ENCODE measurements around the gene JSRP1.

JSRP1 gene

GRCh38 chr19:2214251-2214650, 42.0 kb downstream of the JSRP1 start:
- TF ChIP-seq, protein P1, sequence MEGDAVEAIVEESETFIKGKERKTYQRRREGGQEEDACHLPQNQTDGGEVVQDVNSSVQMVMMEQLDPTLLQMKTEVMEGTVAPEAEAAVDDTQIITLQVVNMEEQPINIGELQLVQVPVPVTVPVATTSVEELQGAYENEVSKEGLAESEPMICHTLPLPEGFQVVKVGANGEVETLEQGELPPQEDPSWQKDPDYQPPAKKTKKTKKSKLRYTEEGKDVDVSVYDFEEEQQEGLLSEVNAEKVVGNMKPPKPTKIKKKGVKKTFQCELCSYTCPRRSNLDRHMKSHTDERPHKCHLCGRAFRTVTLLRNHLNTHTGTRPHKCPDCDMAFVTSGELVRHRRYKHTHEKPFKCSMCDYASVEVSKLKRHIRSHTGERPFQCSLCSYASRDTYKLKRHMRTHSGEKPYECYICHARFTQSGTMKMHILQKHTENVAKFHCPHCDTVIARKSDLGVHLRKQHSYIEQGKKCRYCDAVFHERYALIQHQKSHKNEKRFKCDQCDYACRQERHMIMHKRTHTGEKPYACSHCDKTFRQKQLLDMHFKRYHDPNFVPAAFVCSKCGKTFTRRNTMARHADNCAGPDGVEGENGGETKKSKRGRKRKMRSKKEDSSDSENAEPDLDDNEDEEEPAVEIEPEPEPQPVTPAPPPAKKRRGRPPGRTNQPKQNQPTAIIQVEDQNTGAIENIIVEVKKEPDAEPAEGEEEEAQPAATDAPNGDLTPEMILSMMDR (IDR thresholded peaks at IDR 0.05; ENCODE audit: poor library complexity, severe bottlenecking), result no peak
- DNase-seq (ENCODE audit: low spot score) (no peak), ATAC-seq (ENCODE audit: low read depth) (no peak)
- Histone ChIP-seq H3K9me3 (ENCODE audit: severe bottlenecking) (no peaks in the 10 kb centered on the region), H3K36me3 (ENCODE audit: low read depth) (peaks cover 78% of the 10 kb centered on the region), H3K27me3 (ENCODE audit: insufficient read depth, poor library complexity, severe bottlenecking) (no peaks in the 10 kb centered on the region), H3K4me1 (ENCODE audit: insufficient read depth, poor library complexity, severe bottlenecking) (no peaks in the 10 kb centered on the region), H3K27ac (ENCODE audit: poor library complexity, severe bottlenecking) (no peak overlapping the region), H3K4me3 (ENCODE audit: severe bottlenecking) (no peak overlapping the region)

GRCh38 chr19:2213799-2214198, 42.4 kb downstream of the JSRP1 start:
- DNase-seq (ENCODE audit: low spot score) (no peak), ATAC-seq (ENCODE audit: low read depth) (no peak)
- no peak overlapping the region for H3K4me3 ChIP-seq (ENCODE audit: severe bottlenecking)
- H3K4me1 ChIP-seq (ENCODE audit: insufficient read depth, poor library complexity, severe bottlenecking), result no peaks in the 10 kb centered on the region
- H3K36me3 ChIP-seq (ENCODE audit: low read depth), result peaks cover 74% of the 10 kb centered on the region
- H3K9me3 ChIP-seq (ENCODE audit: severe bottlenecking), result no peaks in the 10 kb centered on the region
- TF ChIP-seq, protein P1 (IDR thresholded peaks at IDR 0.05; ENCODE audit: poor library complexity, severe bottlenecking), result no peak
- no peaks in the 10 kb centered on the region for H3K27me3 ChIP-seq (ENCODE audit: insufficient read depth, poor library complexity, severe bottlenecking)
- no peak overlapping the region for H3K27ac ChIP-seq (ENCODE audit: poor library complexity, severe bottlenecking)

GRCh38 chr19:2212861-2213711, 43.1 kb downstream of the JSRP1 start:
- no peaks in the 10 kb centered on the region for H3K27me3 ChIP-seq (ENCODE audit: insufficient read depth, poor library complexity, severe bottlenecking)
- no peaks in the 10 kb centered on the region for H3K4me1 ChIP-seq (ENCODE audit: insufficient read depth, poor library complexity, severe bottlenecking)
- no peaks in the 10 kb centered on the region for H3K9me3 ChIP-seq (ENCODE audit: severe bottlenecking)
- peaks cover 71% of the 10 kb centered on the region for H3K36me3 ChIP-seq (ENCODE audit: low read depth)
- ATAC-seq (ENCODE audit: low read depth), result no peak
- H3K4me3 ChIP-seq (ENCODE audit: severe bottlenecking), result no peak overlapping the region
- no peak for DNase-seq (ENCODE audit: low spot score)
- TF ChIP-seq, protein P1 (IDR thresholded peaks at IDR 0.05; ENCODE audit: poor library complexity, severe bottlenecking), result no peak
- H3K27ac ChIP-seq (ENCODE audit: poor library complexity, severe bottlenecking), result no peak overlapping the region

DNA sequence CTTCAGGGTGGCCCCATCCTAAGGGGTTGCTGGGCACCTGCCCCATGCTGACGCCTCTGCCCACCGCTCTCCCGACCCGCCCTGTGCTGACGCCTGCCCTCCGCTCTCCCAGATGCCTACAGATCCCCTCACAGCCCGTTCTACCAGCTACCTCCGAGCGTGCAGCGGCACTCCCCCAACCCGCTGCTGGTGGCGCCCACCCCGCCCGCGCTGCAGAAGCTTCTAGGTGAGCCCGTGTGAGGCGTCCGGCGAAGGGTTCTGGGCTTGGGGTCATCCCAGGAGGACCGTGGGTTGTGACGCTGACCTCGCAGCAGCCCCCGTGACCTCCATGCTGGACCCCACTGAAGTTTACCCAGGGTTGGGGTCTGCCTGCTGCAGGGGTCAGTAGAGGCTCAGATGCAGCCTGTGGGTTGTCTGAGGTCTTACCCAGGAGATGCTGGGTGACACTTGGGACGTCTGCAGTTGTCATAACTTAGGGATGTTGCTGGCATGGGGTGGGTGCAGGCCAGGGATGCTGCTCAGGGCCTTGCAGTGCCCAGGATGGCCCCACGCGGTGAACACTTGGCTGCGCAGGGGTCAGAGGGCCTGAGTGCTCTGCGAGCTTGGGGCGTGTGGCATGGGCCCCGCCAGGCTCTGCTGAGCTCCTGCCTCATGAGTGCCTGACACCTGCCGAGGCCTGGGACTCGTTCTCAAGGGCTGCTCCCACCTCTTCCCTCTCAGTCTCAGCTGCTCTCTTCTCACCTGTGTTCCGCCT, 45.1 kb downstream of the JSRP1 start:
- no peaks in the 10 kb centered on the region for H3K4me1 ChIP-seq (ENCODE audit: insufficient read depth, poor library complexity, severe bottlenecking)
- no peaks in the 10 kb centered on the region for H3K27me3 ChIP-seq (ENCODE audit: insufficient read depth, poor library complexity, severe bottlenecking)
- TF ChIP-seq, protein P1 (IDR thresholded peaks at IDR 0.05; ENCODE audit: poor library complexity, severe bottlenecking), result no peak
- H3K9me3 ChIP-seq (ENCODE audit: severe bottlenecking), result no peaks in the 10 kb centered on the region
- no peak for DNase-seq (ENCODE audit: low spot score)
- H3K36me3 ChIP-seq (ENCODE audit: low read depth), result peaks cover 66% of the 10 kb centered on the region
- ATAC-seq (ENCODE audit: low read depth), result no peak
- H3K4me3 ChIP-seq (ENCODE audit: severe bottlenecking), result no peak overlapping the region
- no peak overlapping the region for H3K27ac ChIP-seq (ENCODE audit: poor library complexity, severe bottlenecking)

All from RWPE2 (cell line).